ENCODE measurements around the gene USP6NL.

USP6NL gene

DNA sequence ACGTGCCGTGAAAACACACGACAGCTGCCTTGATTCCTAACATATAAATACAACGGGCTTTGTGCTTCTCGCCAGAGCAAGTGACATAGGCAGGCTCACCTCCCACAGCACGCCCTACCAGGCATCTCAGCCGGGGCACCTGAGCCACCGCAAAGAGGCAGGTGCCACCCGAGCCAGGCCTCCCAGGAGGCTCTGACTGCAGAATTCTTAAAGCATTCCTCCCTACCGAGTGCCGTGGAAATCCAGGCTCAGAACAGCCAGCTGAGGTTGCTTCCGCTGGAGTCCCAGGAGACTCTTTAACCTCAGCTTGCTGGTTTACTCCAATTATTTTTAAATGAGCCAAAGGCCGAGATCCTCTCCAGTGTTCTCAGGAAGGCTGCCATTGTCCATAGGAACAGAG, 206.5 kb downstream of the USP6NL start:
- DNase-seq, result no peak
